A549 treated with AZD9567 at 1 μM for 4 hours (cell line): ENCODE data around the gene CALML6. TPM values are rescaled to one million over a fixed set of nuclear protein-coding genes. Genes with fewer than 3 reads are reported as not detected.

Source experiments
- total RNA-seq: library from RNA; stranded (reverse); fragments of 200-300 nt; extraction: Qiagen RNA extraction; gene quantifications from 5 replicates; pipeline ENCODE4 v1.2.3, GENCODE V29; 2022; ENCODE audit not compliant: insufficient read depth

CALML6 gene, protein sequence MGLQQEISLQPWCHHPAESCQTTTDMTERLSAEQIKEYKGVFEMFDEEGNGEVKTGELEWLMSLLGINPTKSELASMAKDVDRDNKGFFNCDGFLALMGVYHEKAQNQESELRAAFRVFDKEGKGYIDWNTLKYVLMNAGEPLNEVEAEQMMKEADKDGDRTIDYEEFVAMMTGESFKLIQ
- 0.16 to 0.42 TPM (median 0.19 TPM) in 4 of 5 replicates, not detected in the other for total RNA-seq

DNA sequence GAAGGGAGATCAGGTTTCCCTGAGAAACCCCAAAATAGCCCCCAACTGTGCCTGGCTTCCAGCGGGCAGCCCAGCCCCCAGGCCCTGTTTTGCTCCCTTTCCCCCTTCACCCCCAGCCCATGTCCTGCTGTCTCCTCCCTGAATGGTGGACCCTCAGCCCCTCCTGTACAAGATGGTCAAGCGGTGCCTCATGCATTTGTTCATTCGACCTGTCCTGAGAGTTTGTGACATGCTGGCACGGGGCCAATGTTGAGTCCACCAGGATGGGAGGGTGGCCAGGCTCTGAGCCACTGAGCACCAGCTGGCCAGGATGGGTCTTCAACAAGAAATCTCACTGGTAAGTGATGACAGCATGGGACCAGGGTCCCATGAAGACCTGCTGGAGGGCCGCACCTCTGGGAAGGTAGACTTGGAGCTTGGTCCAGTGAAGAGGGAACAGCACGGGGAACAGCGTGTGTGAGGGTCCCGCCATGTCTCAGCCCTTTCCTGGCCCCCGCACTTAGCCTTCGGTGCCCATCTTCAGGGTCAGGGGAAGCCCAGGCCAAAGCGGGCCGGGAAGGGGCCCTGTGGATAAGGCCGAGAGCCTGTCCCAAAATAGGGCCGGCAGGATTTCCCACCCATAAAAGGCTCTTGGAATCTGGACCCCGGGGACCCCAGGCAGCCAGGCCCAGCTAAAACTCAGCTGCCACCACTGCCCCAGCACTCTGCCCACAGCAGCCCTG lies at the start of gene CALML6:
TSS of gene CALML6 (plus strand) at position 290 of the 722 bp plus-strand sequence. CDS start at position 311, 21 bp downstream.

DNA sequence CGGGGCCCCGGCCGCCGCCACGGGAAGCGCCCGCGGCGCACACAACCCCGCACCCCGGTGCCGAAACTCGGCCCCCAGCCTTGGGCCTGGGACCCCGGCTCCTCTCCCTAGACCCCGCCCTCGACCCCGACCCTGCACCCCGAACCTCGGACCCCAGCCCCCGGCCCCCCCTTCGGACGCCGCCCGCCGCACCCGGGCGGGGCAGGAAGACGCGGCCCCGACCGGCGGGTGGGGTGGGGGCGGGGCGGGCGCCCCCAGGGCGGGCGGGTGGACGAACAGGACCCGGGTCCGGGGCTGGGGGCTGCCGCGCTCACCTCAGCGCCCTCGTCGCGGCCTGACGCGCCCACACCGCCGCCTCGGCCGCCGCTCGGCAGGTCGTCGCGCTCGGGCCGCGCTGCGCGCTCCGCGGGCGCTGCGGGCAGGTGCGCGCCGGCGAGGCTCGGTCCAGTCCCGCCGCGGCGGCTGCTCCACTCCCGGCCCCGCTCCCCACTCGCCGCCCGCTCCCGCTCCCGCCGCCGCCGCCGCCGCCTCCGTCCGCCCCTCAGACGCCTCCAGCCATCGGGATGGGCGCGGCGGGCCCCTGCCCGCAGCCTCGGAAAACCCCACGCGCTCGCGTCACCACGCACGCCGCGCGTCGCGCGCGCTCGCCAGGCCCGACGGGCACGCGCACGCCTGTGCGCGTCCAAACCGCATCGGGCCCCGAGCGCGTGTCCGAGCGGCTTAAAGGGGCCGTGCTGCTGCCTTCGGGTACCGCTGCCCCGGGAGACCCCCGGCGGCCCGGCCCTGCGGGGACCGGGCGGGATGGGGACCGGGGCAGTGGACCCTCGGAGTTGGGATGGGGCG lies 24.3 kb upstream of the CALML6 start, which contains the start of gene GNB1:
TSS of gene GNB1 (minus strand) at position 582 of the 843 bp plus-strand sequence. CDS start 65,634 bp downstream, outside the sequence.

DNA sequence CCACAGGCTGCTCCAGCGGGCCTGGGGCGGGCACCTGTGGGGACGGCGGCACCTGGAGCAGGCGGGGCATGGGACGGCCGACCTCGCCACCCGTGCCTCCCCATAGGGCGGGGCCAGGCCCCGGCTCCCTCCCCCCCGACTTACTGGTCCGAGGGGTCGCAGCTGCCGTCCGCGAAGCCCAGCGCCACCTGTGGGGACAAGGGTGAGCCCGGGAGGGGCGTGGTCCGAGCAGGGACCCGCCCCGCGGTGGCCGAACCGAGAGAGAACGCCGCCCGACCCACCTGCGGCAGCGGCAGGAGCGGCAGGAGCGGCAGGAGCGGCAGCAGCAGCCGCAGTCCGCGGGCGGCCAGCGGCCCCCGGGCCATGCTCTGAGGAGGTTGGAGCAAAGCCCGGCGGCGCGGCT lies 3.8 kb downstream of the CALML6 start, which contains the start of gene TMEM52:
TSS of gene TMEM52 (minus strand) at position 379 of the 403 bp plus-strand sequence. CDS start at position 365, 14 bp downstream.

Other genes with a start within 250 kb of the CALML6 start
- gene SLC35E2B, start 222.5 kb upstream of the CALML6 start, total RNA-seq = 10.2 to 13.3 TPM (median 12.6 TPM) in 5 replicates
- gene CDK11A, start 190.9 kb upstream of the CALML6 start, total RNA-seq = 21.7 to 26.3 TPM (median 25.2 TPM) in 5 replicates
- gene NADK, start 136.8 kb upstream of the CALML6 start, total RNA-seq = 29.5 to 43.4 TPM (median 41.6 TPM) in 5 replicates
- 178 to 303 TPM (median 196 TPM) in 5 replicates for gene GNB1, start 24.2 kb upstream of the CALML6 start, total RNA-seq
- gene TMEM52, start 4.0 kb downstream of the CALML6 start, total RNA-seq = 1.1 to 1.7 TPM (median 1.2 TPM) in 4 of 5 replicates, not detected in the other
- 0.03 TPM in 1 of 5 replicates, not detected in the others for gene CFAP74, start 88.5 kb downstream of the CALML6 start, total RNA-seq
- gene GABRD, start 104.1 kb downstream of the CALML6 start, total RNA-seq = 0.28 to 0.50 TPM (median 0.37 TPM) in 4 of 5 replicates, not detected in the other
- gene PRKCZ, start 135.2 kb downstream of the CALML6 start, total RNA-seq = 7.9 to 10.7 TPM (median 9.9 TPM) in 5 replicates